ENCODE data around the gene NOTCH3.

GRCh38 chr19:15245370-15246197 is 44.8 kb upstream of the NOTCH3 start:
- TF ChIP-seq CTCF (IDR thresholded peaks at IDR 0.05) (no peak), POLR2A (IDR thresholded peaks at IDR 0.05) (no peak)

Measured in ovary (tissue), 3 donors.